ENCODE results near the gene PPP1R37.
A peak's percentile ranks its signal among the peaks of the same experiment; 100 is the strongest.

The PPP1R37 gene

GRCh38 chr19:45187421-45188100 is 94.6 kb downstream of the PPP1R37 start:
- DNase-seq (ENCODE audit: extremely low spot score) = peak; percentile 78
- CTCF ChIA-PET = interaction anchor here (0.7 to 1.8 kb wide), 12 partner anchors 9 to 617 kb away, joined by 3 to 14 read pairs (median 3); partner anchors contain the start of genes BLOC1S3 and TRAPPC6A
- peak; percentile 49 for TF ChIP-seq CTCF (IDR thresholded peaks at IDR 0.05; ENCODE audit: control extremely low read depth, extremely low read depth, low read depth, missing control alignments)

GRCh38 chr19:45189971-45190370 is 97.0 kb downstream of the PPP1R37 start:
- no peak for TF ChIP-seq CTCF (IDR thresholded peaks at IDR 0.05; ENCODE audit: control extremely low read depth, extremely low read depth, low read depth, missing control alignments)
- no peak for DNase-seq (ENCODE audit: extremely low spot score)
- ChIA-PET CTCF (interaction anchor here (1.4 kb wide), 1 partner anchor 10 kb away, joined by 4 read pairs; no protein-coding TSS in a partner anchor), POLR2A (interaction anchor here (0.6 kb wide), 1 partner anchor 35 kb away, joined by 4 read pairs; no protein-coding TSS in a partner anchor)

More at GRCh38 chr19:45187421-45188100, 94.6 kb downstream of the PPP1R37 start:
- POLR2A ChIA-PET = no interaction called here

- TF ChIP-seq CTCF (IDR thresholded peaks at IDR 0.05; ENCODE audit: control extremely low read depth, extremely low read depth, low read depth, missing control alignments) = no peak
- no peak for DNase-seq (ENCODE audit: extremely low spot score)
- ChIA-PET POLR2A (no interaction called here), CTCF (interaction anchor here (0.9 to 1.1 kb wide), 2 partner anchors 9 to 11 kb away, joined by 3 to 4 read pairs; no protein-coding TSS in a partner anchor)
These were observed 98.4 kb downstream of the PPP1R37 start for GRCh38 chr19:45191375-45191774.

- ChIA-PET CTCF (interaction anchor here (1.7 kb wide), 1 partner anchor 10 kb away, joined by 4 read pairs; no protein-coding TSS in a partner anchor), POLR2A (interaction anchor here (0.6 kb wide), 1 partner anchor 205 kb away, joined by 8 read pairs; no protein-coding TSS in a partner anchor)
- no peak for TF ChIP-seq CTCF (IDR thresholded peaks at IDR 0.05; ENCODE audit: control extremely low read depth, extremely low read depth, low read depth, missing control alignments)
- DNase-seq (ENCODE audit: extremely low spot score) = no peak
These were observed 102.8 kb downstream of the PPP1R37 start for GRCh38 chr19:45195764-45196163.

Measured in GM10248 (cell line).